ENCODE results near the gene SNW1. TPM values are rescaled to one million over a fixed set of nuclear protein-coding genes. Genes with fewer than 3 reads are reported as not detected.

Gene SNW1
- total RNA-seq, 1 experiment from 2014 or later, result 92.1 TPM

DNA sequence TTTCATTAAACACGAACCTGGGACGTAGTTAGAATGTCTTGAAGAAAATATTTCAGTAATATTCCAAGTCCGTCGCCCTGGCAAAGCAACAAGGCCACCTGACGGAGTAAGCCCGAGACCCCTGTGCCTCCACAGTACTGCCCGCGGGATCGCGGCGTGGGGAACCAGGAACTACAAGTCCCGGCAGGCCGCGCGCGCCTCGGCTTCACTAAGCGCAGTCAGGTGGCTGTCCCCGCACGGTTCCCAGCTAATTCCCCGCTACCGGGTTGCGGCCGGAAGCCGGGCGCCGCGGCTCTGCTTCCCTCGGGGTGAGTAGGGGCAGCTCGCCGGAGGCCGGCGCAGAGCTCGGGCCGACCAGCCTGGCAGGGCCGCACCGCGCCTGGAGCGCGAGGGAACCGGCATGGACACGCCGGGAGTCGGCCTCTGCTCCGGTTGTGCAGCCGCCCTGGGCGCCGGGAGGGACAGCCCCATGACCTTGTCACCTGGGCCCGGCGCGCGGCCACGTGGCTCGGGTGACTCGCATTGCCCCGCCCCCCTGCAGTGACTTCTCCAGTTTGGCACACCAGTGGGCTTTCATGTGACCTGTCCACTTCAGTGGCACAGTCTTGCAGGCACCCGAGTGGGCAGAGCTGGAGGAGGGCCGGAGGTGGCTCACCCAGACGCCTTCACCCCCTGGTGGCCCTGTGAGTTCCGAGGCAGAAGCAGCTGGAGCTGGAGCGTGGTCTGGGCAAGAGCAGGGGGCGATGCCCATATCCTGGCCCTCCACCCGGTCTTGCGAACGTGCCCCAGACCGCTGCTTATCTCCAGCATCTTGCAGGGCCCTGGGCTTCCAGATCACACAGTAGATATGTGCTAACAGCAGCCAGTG lies 39.1 kb upstream of the SNW1 start, which contains the start of gene ADCK1 (continued):
- no peak for TF ChIP-seq ZNF532 (CRISPR knock-in tag; IDR thresholded peaks at IDR 0.05; ENCODE audit: borderline replicate concordance)
- no peak for TF ChIP-seq ZNF671 (CRISPR knock-in tag; IDR thresholded peaks at IDR 0.05)
- TF ChIP-seq NFYB (CRISPR knock-in tag; conservative IDR thresholded peaks at IDR 0.05; ENCODE audit: low read depth), result no peak
- TF ChIP-seq ZNF219 (CRISPR knock-in tag; IDR thresholded peaks at IDR 0.05; ENCODE audit: borderline replicate concordance), result no peak; the same call in 1 of the 2 replicates
- no peak for TF ChIP-seq EMX1 (CRISPR knock-in tag; IDR thresholded peaks at IDR 0.05)
- TF ChIP-seq, protein P1, sequence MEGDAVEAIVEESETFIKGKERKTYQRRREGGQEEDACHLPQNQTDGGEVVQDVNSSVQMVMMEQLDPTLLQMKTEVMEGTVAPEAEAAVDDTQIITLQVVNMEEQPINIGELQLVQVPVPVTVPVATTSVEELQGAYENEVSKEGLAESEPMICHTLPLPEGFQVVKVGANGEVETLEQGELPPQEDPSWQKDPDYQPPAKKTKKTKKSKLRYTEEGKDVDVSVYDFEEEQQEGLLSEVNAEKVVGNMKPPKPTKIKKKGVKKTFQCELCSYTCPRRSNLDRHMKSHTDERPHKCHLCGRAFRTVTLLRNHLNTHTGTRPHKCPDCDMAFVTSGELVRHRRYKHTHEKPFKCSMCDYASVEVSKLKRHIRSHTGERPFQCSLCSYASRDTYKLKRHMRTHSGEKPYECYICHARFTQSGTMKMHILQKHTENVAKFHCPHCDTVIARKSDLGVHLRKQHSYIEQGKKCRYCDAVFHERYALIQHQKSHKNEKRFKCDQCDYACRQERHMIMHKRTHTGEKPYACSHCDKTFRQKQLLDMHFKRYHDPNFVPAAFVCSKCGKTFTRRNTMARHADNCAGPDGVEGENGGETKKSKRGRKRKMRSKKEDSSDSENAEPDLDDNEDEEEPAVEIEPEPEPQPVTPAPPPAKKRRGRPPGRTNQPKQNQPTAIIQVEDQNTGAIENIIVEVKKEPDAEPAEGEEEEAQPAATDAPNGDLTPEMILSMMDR (IDR thresholded peaks at IDR 0.05), result no peak
- TF ChIP-seq SMAD4 (CRISPR knock-in tag; IDR thresholded peaks at IDR 0.05), result no peak
- TF ChIP-seq OVOL2 (CRISPR knock-in tag; IDR thresholded peaks at IDR 0.05; ENCODE audit: borderline replicate concordance), result no peak
- TF ChIP-seq, protein P2, sequence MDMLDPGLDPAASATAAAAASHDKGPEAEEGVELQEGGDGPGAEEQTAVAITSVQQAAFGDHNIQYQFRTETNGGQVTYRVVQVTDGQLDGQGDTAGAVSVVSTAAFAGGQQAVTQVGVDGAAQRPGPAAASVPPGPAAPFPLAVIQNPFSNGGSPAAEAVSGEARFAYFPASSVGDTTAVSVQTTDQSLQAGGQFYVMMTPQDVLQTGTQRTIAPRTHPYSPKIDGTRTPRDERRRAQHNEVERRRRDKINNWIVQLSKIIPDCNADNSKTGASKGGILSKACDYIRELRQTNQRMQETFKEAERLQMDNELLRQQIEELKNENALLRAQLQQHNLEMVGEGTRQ (CRISPR knock-in tag; IDR thresholded peaks at IDR 0.05), result peak; percentile 94
- TF ChIP-seq CBFB (CRISPR knock-in tag; IDR thresholded peaks at IDR 0.05; ENCODE audit: low read depth), result peak; percentile 61; the same call in 1 of the 2 replicates
- TF ChIP-seq PRDM15 (CRISPR knock-in tag; IDR thresholded peaks at IDR 0.05), result peak; percentile 20; the same call in 1 of the 2 replicates
- TF ChIP-seq RORB (CRISPR knock-in tag; IDR thresholded peaks at IDR 0.05), result no peak
- no peak for TF ChIP-seq ZNF423 (CRISPR knock-in tag; IDR thresholded peaks at IDR 0.05)
- TF ChIP-seq ZSCAN18 (CRISPR knock-in tag; IDR thresholded peaks at IDR 0.05), result no peak
- TF ChIP-seq ZNF138 (CRISPR knock-in tag; conservative IDR thresholded peaks at IDR 0.05), result 0 out of 2 replicates have a peak, but pooled peaks have one; percentile 45
- no peak for TF ChIP-seq SOX15 (CRISPR knock-in tag; IDR thresholded peaks at IDR 0.05)
- TF ChIP-seq, protein P3, sequence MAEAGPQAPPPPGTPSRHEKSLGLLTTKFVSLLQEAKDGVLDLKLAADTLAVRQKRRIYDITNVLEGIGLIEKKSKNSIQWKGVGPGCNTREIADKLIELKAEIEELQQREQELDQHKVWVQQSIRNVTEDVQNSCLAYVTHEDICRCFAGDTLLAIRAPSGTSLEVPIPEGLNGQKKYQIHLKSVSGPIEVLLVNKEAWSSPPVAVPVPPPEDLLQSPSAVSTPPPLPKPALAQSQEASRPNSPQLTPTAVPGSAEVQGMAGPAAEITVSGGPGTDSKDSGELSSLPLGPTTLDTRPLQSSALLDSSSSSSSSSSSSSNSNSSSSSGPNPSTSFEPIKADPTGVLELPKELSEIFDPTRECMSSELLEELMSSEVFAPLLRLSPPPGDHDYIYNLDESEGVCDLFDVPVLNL (CRISPR knock-in tag; IDR thresholded peaks at IDR 0.05; ENCODE audit: borderline replicate concordance, low read depth), result no peak
- peak; percentile 60; the same call in 1 of the 2 replicates for TF ChIP-seq CREM (CRISPR knock-in tag; IDR thresholded peaks at IDR 0.05)
- TF ChIP-seq ZBTB21 (CRISPR knock-in tag; IDR thresholded peaks at IDR 0.05; ENCODE audit: borderline replicate concordance), result no peak
- TF ChIP-seq USF1 (CRISPR knock-in tag; IDR thresholded peaks at IDR 0.05), result peak; percentile 95
- TF ChIP-seq, protein P4, sequence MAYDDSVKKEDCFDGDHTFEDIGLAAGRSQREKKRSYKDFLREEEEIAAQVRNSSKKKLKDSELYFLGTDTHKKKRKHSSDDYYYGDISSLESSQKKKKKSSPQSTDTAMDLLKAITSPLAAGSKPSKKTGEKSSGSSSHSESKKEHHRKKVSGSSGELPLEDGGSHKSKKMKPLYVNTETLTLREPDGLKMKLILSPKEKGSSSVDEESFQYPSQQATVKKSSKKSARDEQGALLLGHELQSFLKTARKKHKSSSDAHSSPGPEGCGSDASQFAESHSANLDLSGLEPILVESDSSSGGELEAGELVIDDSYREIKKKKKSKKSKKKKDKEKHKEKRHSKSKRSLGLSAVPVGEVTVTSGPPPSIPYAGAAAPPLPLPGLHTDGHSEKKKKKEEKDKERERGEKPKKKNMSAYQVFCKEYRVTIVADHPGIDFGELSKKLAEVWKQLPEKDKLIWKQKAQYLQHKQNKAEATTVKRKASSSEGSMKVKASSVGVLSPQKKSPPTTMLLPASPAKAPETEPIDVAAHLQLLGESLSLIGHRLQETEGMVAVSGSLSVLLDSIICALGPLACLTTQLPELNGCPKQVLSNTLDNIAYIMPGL (CRISPR knock-in tag; IDR thresholded peaks at IDR 0.05), result peak; percentile 88; the same call in 1 of the 2 replicates
- no peak; the same call in 1 of the 2 replicates for TF ChIP-seq ZNF416 (CRISPR knock-in tag; IDR thresholded peaks at IDR 0.05)
